Esophagus squamous epithelium (tissue), 5 donors: ENCODE data around the gene AKNA. TPM values are rescaled to one million over a fixed set of nuclear protein-coding genes. Genes with fewer than 3 reads are reported as not detected.

Experiments used
- DNase-seq: peaks from one replicate; lab custom pipeline; 2025; lab: John Stamatoyannopoulos, UW
- H3K27ac ChIP-seq, 4 donors: fragments of 200-600 bp; sonication (generic); one replicate each; pipeline ENCODE4 v1.5.1; 2016 to 2019; ENCODE audit warnings: mild to moderate bottlenecking in 1 of 4
- H3K27me3 ChIP-seq, 4 donors: fragments of 200-600 bp; sonication (generic); 1 replicate in 3 of 4; 2 replicates in 1 of 4; pipeline versions ENCODE4 v1.5.1 to v1.6.0; 2017 to 2021; ENCODE audit warnings: antibody characterized with exemption in 1 of 4
- H3K36me3 ChIP-seq, 3 donors: fragments of 200-600 bp; sonication (generic); one replicate each; pipeline ENCODE4 v1.5.1; 2016 to 2019
- H3K4me1 ChIP-seq, 3 donors: fragments of 200-600 bp; sonication (generic); one replicate each; pipeline ENCODE4 v1.5.1; 2017 to 2019
- H3K4me3 ChIP-seq, 4 donors: fragments of 200-600 bp; sonication (generic); 1 replicate in 3 of 4; 2 replicates in 1 of 4; pipeline ENCODE4 v1.5.1; 2016 to 2019; ENCODE audit warnings: mild to moderate bottlenecking in 2 of 4, moderate library complexity in 1 of 4
- H3K9me3 ChIP-seq, 3 donors: fragments of 200-600 bp; sonication (generic); one replicate each; pipeline ENCODE4 v1.5.1; 2016 to 2019
- CTCF ChIP-seq, 6 experiments: fragments of 450-650 bp in 4 of 6; fragments of 200-600 bp in 2 of 6; sonication (generic) in 2 of 6; IDR thresholded peaks; one replicate each; pipeline ENCODE4 v1.5.1; 2016 to 2019; ENCODE audit warnings: antibody characterized with exemption in 6 of 6, mild to moderate bottlenecking in 4 of 6, moderate library complexity in 4 of 6
- POLR2A ChIP-seq, 4 donors: fragments of 450-650 bp; IDR thresholded peaks; one replicate each; pipeline ENCODE4 v1.6.1; 2017; ENCODE audit warnings: antibody characterized with exemption in 4 of 4, mild to moderate bottlenecking in 4 of 4, moderate library complexity in 3 of 4
- WGBS, 2 donors: methylation state at CpG; one replicate each; pipeline ENCODE4 v1.1.5; 2018; 5-methylcytosine and 5-hydroxymethylcytosine counted together
- intact Hi-C: fragments of 100-400 bp; cut with DNase I; formaldehyde crosslinking; loops from one replicate; pipeline ENCODE4 v1.15.0; 2022
- total RNA-seq, 4 donors: library from RNA; depleted of rRNA; stranded (reverse); fragments of >200 nt; gene quantifications; one replicate each; pipeline ENCODE4 v1.1.0, GENCODE V29; 2016
- donor health status: DM: yes; HTN: yes; CAD: no.

Gene AKNA
- total RNA-seq, 4 donors from 2014 or later = 6.1 to 25.0 (median 7.6) TPM

GRCh38 chr9:114351932-114352331 is 35.9 kb downstream of the AKNA start:
- Histone ChIP-seq H3K36me3 (peaks cover 8 to 85% (median 24%) of the 10 kb centered on the region in 3 donors), H3K27me3 (no peaks in the 10 kb centered on the region), H3K27ac (no peak overlapping the region), H3K4me1 (peaks cover 8 to 25% (median 13%) of the 10 kb centered on the region in 3 donors), H3K4me3 (no peak overlapping the region), H3K9me3 (no peaks in the 10 kb centered on the region)
- no peak for DNase-seq
- TF ChIP-seq POLR2A (IDR thresholded peaks at IDR 0.05) (no peak), CTCF (IDR thresholded peaks at IDR 0.05) (no peak)
- 80 to 83% methylated on average over 4 of the region's 4 CpGs for WGBS, 2 donors
- intact Hi-C loops = no loop called here

GRCh38 chr9:114350636-114351401 is 37.0 kb downstream of the AKNA start:
- no peaks in the 10 kb centered on the region for H3K9me3 ChIP-seq
- H3K27ac ChIP-seq = peak overlapping the region in 3 of 4 donors; percentile 1 to 53 (median 29)
- H3K36me3 ChIP-seq = peaks cover 6 to 85% (median 31%) of the 10 kb centered on the region in 3 donors
- 84 to 90% methylated on average over 11 to 14 of the region's 16 CpGs for WGBS, 2 donors
- no peak overlapping the region for H3K4me3 ChIP-seq
- H3K27me3 ChIP-seq = no peaks in the 10 kb centered on the region
- no peak for DNase-seq
- peaks cover 8 to 25% (median 13%) of the 10 kb centered on the region in 3 donors for H3K4me1 ChIP-seq
- intact Hi-C loops = no loop called here
- TF ChIP-seq POLR2A (IDR thresholded peaks at IDR 0.05) = no peak
- TF ChIP-seq CTCF (IDR thresholded peaks at IDR 0.05) = no peak

- 81 to 84% methylated on average over 5 to 7 of the region's 10 CpGs for WGBS, 2 donors
- H3K36me3 ChIP-seq = peaks cover 16 to 85% (median 30%) of the 10 kb centered on the region in 3 donors
Observed at GRCh38 chr9:114349713-114350480, 37.9 kb downstream of the AKNA start.

GRCh38 chr9:114348906-114349482 is 38.8 kb downstream of the AKNA start:
- intact Hi-C loops = no loop called here
- Histone ChIP-seq H3K9me3 (no peaks in the 10 kb centered on the region), H3K27ac (peak overlapping the region; percentile 9 to 73 (median 56)), H3K27me3 (no peaks in the 10 kb centered on the region), H3K36me3 (peaks cover 25 to 86% (median 37%) of the 10 kb centered on the region in 3 donors), H3K4me1 (peaks cover 8 to 25% (median 13%) of the 10 kb centered on the region in 3 donors), H3K4me3 (no peak overlapping the region)
- peak; percentile 57 for DNase-seq
- 0 to 11% methylated on average over 2 to 3 of the region's 9 CpGs for WGBS, 2 donors
- TF ChIP-seq CTCF (IDR thresholded peaks at IDR 0.05) (no peak), POLR2A (IDR thresholded peaks at IDR 0.05) (no peak)

More at GRCh38 chr9:114349713-114350480, 37.9 kb downstream of the AKNA start:
- Histone ChIP-seq H3K27me3 (no peaks in the 10 kb centered on the region), H3K27ac (peak overlapping the region; percentile 9 to 65 (median 56)), H3K4me1 (peaks cover 8 to 25% (median 13%) of the 10 kb centered on the region in 3 donors), H3K4me3 (no peak overlapping the region), H3K9me3 (no peaks in the 10 kb centered on the region)
- intact Hi-C loops = no loop called here
- TF ChIP-seq POLR2A (IDR thresholded peaks at IDR 0.05) (no peak), CTCF (IDR thresholded peaks at IDR 0.05) (no peak)
- no peak for DNase-seq
